Smooth muscle cell (in vitro differentiated cells): ENCODE data around the gene INHA. TPM values are rescaled to one million over a fixed set of nuclear protein-coding genes. Genes with fewer than 3 reads are reported as not detected.

Source experiments
- DNase-seq: peaks from one replicate; lab custom pipeline; 2025; ENCODE audit not compliant: unreplicated experiment; lab: John Stamatoyannopoulos, UW
- H2AFZ ChIP-seq: fragments of 200-600 bp; sonication (generic); 2 replicates; pipeline ENCODE4 v1.6.0; 2016; ENCODE audit warnings: antibody characterized with exemption, low read depth, mild to moderate bottlenecking
- H3F3A ChIP-seq: fragments of 200-600 bp; sonication (generic); 2 replicates; pipeline ENCODE4 v1.6.0; 2017; ENCODE audit warnings: antibody characterized with exemption, low read depth
- H3K27ac ChIP-seq: fragments of 200-600 bp; sonication (generic); 2 replicates; pipeline ENCODE4 v1.5.1; 2016; ENCODE audit warnings: low read depth, mild to moderate bottlenecking
- H3K27me3 ChIP-seq: fragments of 200-600 bp; sonication (generic); 2 replicates; pipeline ENCODE4 v1.6.1; 2016; ENCODE audit warnings: low read depth, mild to moderate bottlenecking
- H3K36me3 ChIP-seq: fragments of 200-600 bp; sonication (generic); 2 replicates; pipeline ENCODE4 v1.5.1; 2016; ENCODE audit warnings: low read depth
- H3K4me1 ChIP-seq: fragments of 200-600 bp; sonication (generic); 2 replicates; pipeline ENCODE4 v1.5.1; 2016; ENCODE audit warnings: low read depth
- H3K4me2 ChIP-seq: fragments of 200-600 bp; sonication (generic); 2 replicates; pipeline ENCODE4 v1.6.0; 2016; ENCODE audit warnings: mild to moderate bottlenecking
- H3K4me3 ChIP-seq: fragments of 200-600 bp; sonication (generic); 2 replicates; pipeline ENCODE4 v1.5.1; 2016; ENCODE audit warnings: mild to moderate bottlenecking
- H3K79me2 ChIP-seq: fragments of 200-600 bp; sonication (generic); 2 replicates; pipeline ENCODE4 v1.6.0; 2016; ENCODE audit warnings: low read depth, mild to moderate bottlenecking
- H3K9ac ChIP-seq: fragments of 200-600 bp; sonication (generic); 2 replicates; pipeline ENCODE4 v1.6.0; 2016; ENCODE audit warnings: low read depth
- H3K9me3 ChIP-seq: fragments of 200-600 bp; sonication (generic); replicated peaks from 2 replicates; pipeline ENCODE4 v1.5.1; 2016; ENCODE audit warnings: low read depth
- H4K20me1 ChIP-seq: fragments of 200-600 bp; sonication (generic); 2 replicates; pipeline ENCODE4 v1.6.0; 2016; ENCODE audit warnings: low read depth
- WGBS: methylation state at CpG from one replicate; pipeline ENCODE4 v1.1.7; 2016; ENCODE audit warnings: low lambda C conversion rate; 5-methylcytosine and 5-hydroxymethylcytosine counted together
- polyA plus RNA-seq: library from polyadenylated mRNA; unstranded; fragments of >200 nt; fragmentation: Nextera tagmentation; extraction: Ambion mirVana; gene quantifications from 2 replicates; pipeline ENCODE4 v1.2.1, GENCODE V29; 2016
- total RNA-seq: library from RNA; depleted of rRNA; stranded (reverse); fragments of >200 nt; gene quantifications from 2 replicates; pipeline ENCODE4 v1.2.3, GENCODE V29; 2014
- TF ChIP-seq, protein P1 (sequence below): fragments of 200-600 bp; sonication (generic); IDR thresholded peaks from 2 replicates; pipeline ENCODE4 v1.5.1; 2017; ENCODE audit warnings: borderline replicate concordance, mild to moderate bottlenecking, antibody characterized with exemption; ENCODE audit not compliant: insufficient read depth, poor library complexity, severe bottlenecking

INHA gene
- total and polyA plus RNA-seq, 2 experiments from 2014 or later = 4.0 to 4.3 TPM

DNA sequence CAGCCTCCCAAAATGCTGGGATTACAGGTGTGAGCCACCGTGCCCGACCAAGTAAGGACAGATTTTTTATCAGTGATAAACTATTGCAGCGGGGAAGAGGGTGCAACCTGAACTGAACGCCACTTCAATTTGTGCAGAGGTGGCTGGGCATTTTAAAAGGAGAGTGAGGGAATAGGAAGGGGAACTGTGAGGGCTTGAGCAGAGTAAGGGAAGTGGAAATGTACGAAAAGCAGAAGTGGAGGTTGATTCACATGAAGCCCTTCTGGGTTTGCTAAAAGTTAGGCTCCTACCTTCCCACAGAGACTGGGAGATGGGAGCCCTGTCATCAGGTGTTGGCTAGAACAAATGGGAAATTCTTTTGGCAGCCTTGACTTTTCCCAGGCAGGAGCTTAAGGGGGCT, 31.7 kb downstream of the INHA start:
- H3K4me2 ChIP-seq = no peak overlapping the region
- no peak overlapping the region for H2AFZ ChIP-seq
- H3K27ac ChIP-seq = no peak overlapping the region
- H3K9me3 ChIP-seq = no peaks in the 10 kb centered on the region
- H3F3A ChIP-seq = no peaks in the 10 kb centered on the region
- H3K4me1 ChIP-seq = no peaks in the 10 kb centered on the region
- H3K27me3 ChIP-seq = no peaks in the 10 kb centered on the region
- no peaks in the 10 kb centered on the region for H3K36me3 ChIP-seq
- H3K79me2 ChIP-seq = no peaks in the 10 kb centered on the region
- TF ChIP-seq, protein P1, sequence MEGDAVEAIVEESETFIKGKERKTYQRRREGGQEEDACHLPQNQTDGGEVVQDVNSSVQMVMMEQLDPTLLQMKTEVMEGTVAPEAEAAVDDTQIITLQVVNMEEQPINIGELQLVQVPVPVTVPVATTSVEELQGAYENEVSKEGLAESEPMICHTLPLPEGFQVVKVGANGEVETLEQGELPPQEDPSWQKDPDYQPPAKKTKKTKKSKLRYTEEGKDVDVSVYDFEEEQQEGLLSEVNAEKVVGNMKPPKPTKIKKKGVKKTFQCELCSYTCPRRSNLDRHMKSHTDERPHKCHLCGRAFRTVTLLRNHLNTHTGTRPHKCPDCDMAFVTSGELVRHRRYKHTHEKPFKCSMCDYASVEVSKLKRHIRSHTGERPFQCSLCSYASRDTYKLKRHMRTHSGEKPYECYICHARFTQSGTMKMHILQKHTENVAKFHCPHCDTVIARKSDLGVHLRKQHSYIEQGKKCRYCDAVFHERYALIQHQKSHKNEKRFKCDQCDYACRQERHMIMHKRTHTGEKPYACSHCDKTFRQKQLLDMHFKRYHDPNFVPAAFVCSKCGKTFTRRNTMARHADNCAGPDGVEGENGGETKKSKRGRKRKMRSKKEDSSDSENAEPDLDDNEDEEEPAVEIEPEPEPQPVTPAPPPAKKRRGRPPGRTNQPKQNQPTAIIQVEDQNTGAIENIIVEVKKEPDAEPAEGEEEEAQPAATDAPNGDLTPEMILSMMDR = no peak
- no peak overlapping the region for H3K4me3 ChIP-seq
- no peak overlapping the region for H3K9ac ChIP-seq
- WGBS = 96% methylated on average over 5 of the region's 5 CpGs
- H4K20me1 ChIP-seq = no peaks in the 10 kb centered on the region
- DNase-seq = no peak

DNA sequence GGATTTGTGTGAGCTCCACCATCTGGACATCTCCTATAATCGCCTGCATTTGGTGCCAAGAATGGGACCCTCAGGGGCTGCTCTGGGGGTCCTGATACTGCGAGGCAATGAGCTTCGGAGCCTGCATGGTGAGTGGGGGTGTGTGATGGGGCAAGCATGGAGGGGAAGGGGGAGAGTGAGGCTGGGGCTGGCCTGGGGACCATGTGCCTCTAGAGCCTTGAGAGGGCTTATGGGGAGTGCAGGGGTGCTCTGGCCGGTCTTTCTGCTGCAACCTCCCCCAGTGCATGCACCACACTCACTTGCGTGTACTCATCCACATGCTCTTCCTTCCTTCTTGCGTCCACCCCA, 33.5 kb downstream of the INHA start:
- no peaks in the 10 kb centered on the region for H3F3A ChIP-seq
- no peak overlapping the region for H2AFZ ChIP-seq
- H3K4me2 ChIP-seq = no peak overlapping the region
- H3K9me3 ChIP-seq = no peaks in the 10 kb centered on the region
- H3K4me3 ChIP-seq = no peak overlapping the region
- TF ChIP-seq, protein P1 = no peak
- no peaks in the 10 kb centered on the region for H4K20me1 ChIP-seq
- no peak overlapping the region for H3K9ac ChIP-seq
- H3K36me3 ChIP-seq = no peaks in the 10 kb centered on the region
- no peaks in the 10 kb centered on the region for H3K79me2 ChIP-seq
- H3K27ac ChIP-seq = no peak overlapping the region
- 97% methylated on average over 6 of the region's 6 CpGs for WGBS
- no peaks in the 10 kb centered on the region for H3K27me3 ChIP-seq
- H3K4me1 ChIP-seq = no peaks in the 10 kb centered on the region
- DNase-seq = no peak

DNA sequence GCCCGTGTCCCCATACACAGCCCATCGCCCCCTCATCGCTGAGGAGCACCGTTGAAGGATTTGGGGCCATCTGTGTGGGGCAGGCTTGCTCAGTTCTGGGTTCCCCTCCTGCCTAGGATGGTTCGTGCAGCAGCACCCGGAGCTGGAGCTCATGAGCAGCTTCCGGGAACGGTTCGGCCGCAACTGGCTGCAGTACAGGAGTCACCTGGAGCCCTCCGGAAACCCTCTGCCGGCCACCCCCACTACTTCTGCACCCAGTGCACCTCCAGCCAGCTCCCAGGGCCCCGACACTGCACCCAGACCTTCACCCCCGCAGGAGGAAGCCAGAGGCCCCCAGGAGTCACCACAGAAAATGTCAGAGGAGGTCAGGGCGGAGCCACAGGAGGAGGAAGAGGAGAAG, 35.8 kb downstream of the INHA start:
- H3K4me2 ChIP-seq = no peak overlapping the region
- TF ChIP-seq, protein P1 = no peak
- no peak overlapping the region for H3K4me3 ChIP-seq
- no peaks in the 10 kb centered on the region for H3F3A ChIP-seq
- no peaks in the 10 kb centered on the region for H3K4me1 ChIP-seq
- H3K27me3 ChIP-seq = no peaks in the 10 kb centered on the region
- DNase-seq = no peak
- H3K36me3 ChIP-seq = no peaks in the 10 kb centered on the region
- H3K9ac ChIP-seq = no peak overlapping the region
- WGBS = 97% methylated on average over 15 of the region's 15 CpGs
- no peaks in the 10 kb centered on the region for H3K9me3 ChIP-seq
- H3K79me2 ChIP-seq = no peaks in the 10 kb centered on the region
- no peak overlapping the region for H3K27ac ChIP-seq
- no peak overlapping the region for H2AFZ ChIP-seq
- H4K20me1 ChIP-seq = no peaks in the 10 kb centered on the region

DNA sequence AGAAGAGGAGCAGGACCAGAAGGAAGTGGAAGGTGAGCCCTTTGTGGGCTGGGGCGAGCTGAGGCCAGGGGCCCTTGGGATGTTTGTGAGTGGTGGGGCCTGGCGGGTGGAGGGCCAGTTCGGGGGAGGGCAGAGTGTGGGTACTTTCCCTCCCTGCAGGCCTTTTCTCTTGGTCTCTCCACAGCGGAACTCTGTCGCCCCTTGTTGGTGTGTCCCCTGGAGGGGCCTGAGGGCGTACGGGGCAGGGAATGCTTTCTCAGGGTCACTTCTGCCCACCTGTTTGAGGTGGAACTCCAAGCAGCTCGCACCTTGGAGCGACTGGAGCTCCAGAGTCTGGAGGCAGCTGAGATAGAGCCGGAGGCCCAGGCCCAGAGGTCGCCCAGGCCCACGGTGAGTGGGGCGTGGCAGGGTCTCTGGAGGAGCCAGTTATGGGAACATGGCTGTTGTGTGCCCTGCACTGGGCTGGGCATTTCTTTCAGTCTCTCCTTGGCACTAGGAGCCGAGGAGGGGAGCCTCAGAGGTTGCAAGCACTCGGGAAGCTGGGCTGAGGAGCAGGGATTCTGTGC, 36.4 kb downstream of the INHA start:
- Histone ChIP-seq H3K9me3 (no peaks in the 10 kb centered on the region), H3K4me3 (no peak overlapping the region), H4K20me1 (no peaks in the 10 kb centered on the region), H3K4me2 (no peak overlapping the region), H3K36me3 (no peaks in the 10 kb centered on the region), H3K27me3 (no peaks in the 10 kb centered on the region), H3F3A (no peaks in the 10 kb centered on the region), H2AFZ (no peak overlapping the region), H3K9ac (no peak overlapping the region), H3K79me2 (no peaks in the 10 kb centered on the region), H3K4me1 (no peaks in the 10 kb centered on the region), H3K27ac (no peak overlapping the region)
- WGBS = 88% methylated on average over 15 of the region's 15 CpGs
- TF ChIP-seq, protein P1 = no peak
- DNase-seq = no peak
